ENCODE measurements around the gene BRPF3.

- TF ChIP-seq EZH2 (IDR thresholded peaks at IDR 0.05; ENCODE audit: low read length, missing control alignments): no peak
- TF ChIP-seq, protein P1, sequence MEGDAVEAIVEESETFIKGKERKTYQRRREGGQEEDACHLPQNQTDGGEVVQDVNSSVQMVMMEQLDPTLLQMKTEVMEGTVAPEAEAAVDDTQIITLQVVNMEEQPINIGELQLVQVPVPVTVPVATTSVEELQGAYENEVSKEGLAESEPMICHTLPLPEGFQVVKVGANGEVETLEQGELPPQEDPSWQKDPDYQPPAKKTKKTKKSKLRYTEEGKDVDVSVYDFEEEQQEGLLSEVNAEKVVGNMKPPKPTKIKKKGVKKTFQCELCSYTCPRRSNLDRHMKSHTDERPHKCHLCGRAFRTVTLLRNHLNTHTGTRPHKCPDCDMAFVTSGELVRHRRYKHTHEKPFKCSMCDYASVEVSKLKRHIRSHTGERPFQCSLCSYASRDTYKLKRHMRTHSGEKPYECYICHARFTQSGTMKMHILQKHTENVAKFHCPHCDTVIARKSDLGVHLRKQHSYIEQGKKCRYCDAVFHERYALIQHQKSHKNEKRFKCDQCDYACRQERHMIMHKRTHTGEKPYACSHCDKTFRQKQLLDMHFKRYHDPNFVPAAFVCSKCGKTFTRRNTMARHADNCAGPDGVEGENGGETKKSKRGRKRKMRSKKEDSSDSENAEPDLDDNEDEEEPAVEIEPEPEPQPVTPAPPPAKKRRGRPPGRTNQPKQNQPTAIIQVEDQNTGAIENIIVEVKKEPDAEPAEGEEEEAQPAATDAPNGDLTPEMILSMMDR (conservative IDR thresholded peaks at IDR 0.05 in 1 of 2, IDR thresholded peaks at IDR 0.05 in 1 of 2; ENCODE audit: low read depth in 1 of 2, low read length in 2 of 2): no peak
These were observed 69.2 kb downstream of the BRPF3 start for GRCh38 chr6:36265744-36266143.

Data from fibroblast of lung (primary cell).